ENCODE data around the gene NELFCD. TPM values are rescaled to one million over a fixed set of nuclear protein-coding genes. Genes with fewer than 3 reads are reported as not detected.

NELFCD gene
- total and polyA plus RNA-seq, 9 of the 15 experiments (the other 6 are each of a cell fraction or from before 2014, with no cell fraction given), result 11.7 to 163 (median 96.5) TPM

DNA sequence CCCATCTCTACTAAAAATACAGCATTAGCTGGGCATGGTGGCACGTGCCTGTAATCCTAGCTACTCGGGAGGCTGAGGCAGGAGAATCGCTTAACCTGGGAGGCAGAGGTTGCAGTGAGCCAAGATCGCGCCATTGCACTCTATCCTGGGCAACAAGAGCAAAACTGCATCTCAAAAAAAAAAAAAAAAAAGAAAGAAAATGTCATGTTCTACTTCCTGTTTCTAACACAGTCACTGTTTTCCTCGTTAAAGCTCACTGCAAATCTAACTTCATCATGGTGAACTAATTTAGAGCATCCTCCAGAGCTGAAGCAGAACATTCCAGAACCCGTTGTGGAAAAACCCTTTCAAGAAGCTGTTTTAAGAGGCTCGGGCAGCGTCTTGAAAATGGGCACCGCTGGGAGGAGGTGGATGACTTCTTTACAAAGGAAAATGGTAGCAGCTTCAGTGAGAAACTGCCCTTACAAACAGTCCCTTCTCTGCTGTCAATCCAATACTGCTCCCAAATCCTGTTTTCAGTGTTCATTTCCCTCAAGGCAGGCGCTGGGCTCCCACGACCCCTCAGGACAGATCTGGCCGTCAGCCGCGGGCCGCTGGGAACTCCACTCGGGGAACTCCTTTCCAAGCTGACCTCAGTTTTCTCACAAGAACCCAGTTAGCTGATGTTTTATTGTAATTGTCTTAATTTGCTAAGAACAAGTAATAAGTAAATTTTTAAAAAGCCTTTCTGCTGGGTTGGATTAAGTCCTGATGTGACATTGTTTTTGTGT, 13.5 kb downstream of the NELFCD start (continued):
- TF ChIP-seq CEBPB (tag; IDR thresholded peaks at IDR 0.05) (no peak), MAFF (IDR thresholded peaks at IDR 0.05; ENCODE audit: low read length) (no peak), PTBP1 (IDR thresholded peaks at IDR 0.05; ENCODE audit: low read depth, low read length) (no peak), ZNF507 (tag; conservative IDR thresholded peaks at IDR 0.05) (no peak), HNRNPH1 (optimal IDR thresholded peaks at IDR 0.05; ENCODE audit: low read depth, low read length) (no peak)
- TF ChIP-seq, protein P1, sequence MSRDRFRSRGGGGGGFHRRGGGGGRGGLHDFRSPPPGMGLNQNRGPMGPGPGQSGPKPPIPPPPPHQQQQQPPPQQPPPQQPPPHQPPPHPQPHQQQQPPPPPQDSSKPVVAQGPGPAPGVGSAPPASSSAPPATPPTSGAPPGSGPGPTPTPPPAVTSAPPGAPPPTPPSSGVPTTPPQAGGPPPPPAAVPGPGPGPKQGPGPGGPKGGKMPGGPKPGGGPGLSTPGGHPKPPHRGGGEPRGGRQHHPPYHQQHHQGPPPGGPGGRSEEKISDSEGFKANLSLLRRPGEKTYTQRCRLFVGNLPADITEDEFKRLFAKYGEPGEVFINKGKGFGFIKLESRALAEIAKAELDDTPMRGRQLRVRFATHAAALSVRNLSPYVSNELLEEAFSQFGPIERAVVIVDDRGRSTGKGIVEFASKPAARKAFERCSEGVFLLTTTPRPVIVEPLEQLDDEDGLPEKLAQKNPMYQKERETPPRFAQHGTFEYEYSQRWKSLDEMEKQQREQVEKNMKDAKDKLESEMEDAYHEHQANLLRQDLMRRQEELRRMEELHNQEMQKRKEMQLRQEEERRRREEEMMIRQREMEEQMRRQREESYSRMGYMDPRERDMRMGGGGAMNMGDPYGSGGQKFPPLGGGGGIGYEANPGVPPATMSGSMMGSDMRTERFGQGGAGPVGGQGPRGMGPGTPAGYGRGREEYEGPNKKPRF (IDR thresholded peaks at IDR 0.05; ENCODE audit: low read depth, low read length), result no peak

DNA sequence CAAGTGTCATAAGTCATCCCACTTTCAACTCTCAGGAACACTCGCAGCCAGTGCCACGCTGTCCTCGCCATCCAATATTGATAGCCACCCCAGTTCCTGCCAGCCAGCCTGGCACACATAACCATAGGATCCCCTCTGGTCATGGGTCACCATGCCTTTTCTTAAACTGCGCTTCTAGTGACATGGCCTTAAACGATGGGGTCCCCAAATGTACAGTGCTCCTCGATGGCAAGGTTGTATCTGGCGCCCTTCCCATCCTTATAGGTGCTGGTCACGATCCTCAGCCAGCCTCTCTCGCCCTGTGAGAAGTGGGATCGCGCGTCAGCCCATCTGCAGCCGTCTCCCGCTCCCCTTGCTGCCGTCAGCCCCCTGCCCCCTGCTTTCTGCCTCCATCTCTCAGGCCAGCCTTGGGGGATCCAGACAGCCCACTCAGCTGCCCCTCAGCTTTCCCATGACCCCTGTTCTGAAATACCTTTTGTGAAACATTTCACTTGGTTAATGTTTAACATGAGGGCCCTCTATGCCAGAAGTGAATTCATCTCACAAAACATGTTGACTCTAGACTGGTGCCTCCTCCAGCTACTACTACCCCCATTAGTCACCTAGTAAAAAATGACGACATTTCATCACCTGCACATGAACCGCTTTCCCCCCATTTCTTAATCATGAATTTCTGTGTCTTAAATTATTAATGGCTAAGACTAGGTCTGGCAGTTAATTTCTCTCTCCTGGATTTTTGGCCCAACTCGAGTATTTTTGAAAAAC, 14.6 kb downstream of the NELFCD start:
- BruUV-seq (replicated peaks), result TSS peak; percentile 86
- in situ Hi-C loops (cut with MboI), result no loop called here
- Histone ChIP-seq H4K20me1 (replicated peaks; ENCODE audit: control insufficient read depth, insufficient read depth, low read length) (0 out of 2 replicates have a peak, but pooled peaks cover 4% of the 10 kb centered on the region), H2AFZ (ENCODE audit: low read depth, low read length) (no peak overlapping the region), H3K9ac (ENCODE audit: insufficient read depth in 1 of 2, low read depth in 2 of 2, low read length in 2 of 2) (peak overlapping the region in 1 of 2 experiments; percentile 18; a peak in 1 of 4 replicates), H3K4me2 (ENCODE audit: insufficient read depth, low read length) (no peak overlapping the region), H3K79me2 (ENCODE audit: control insufficient read depth, insufficient read depth, low read length) (no peaks in the 10 kb centered on the region), H3K27ac (ENCODE audit: extremely low read depth, low read depth, low read length) (no peak overlapping the region), H3K9me3 (replicated peaks; ENCODE audit: control insufficient read depth, insufficient read depth, low read depth, low read length) (no peaks in the 10 kb centered on the region), H3K27me3 (ENCODE audit: control insufficient read depth in 2 of 2, insufficient read depth in 2 of 2, low read length in 2 of 2) (no peaks in the 10 kb centered on the region), H3K9me1 (ENCODE audit: control insufficient read depth, insufficient read depth, low read length) (no peaks in the 10 kb centered on the region), H3K36me3 (ENCODE audit: control insufficient read depth, insufficient read depth, low read length) (peaks cover 89% of the 10 kb centered on the region), H3K4me3 (no peak overlapping the region), H3K4me1 (replicated peaks in 1 of 2; ENCODE audit: control insufficient read depth in 2 of 2, insufficient read depth in 2 of 2, low read length in 2 of 2) (peaks cover 0 to 7% of the 10 kb centered on the region in 2 experiments; a peak in 1 of 5 replicates)
- 94% methylated on average over 18 of the region's 18 CpGs for WGBS (ENCODE audit: insufficient coverage, low coverage, missing lambda C conversion rate)
- no peak for FAIRE-seq
- no peak for DNase-seq (ENCODE audit: extremely low read depth in 1 of 4, low spot score in 3 of 4)
- intact Hi-C loops (cut with micrococcal nuclease), result no loop called here
- TF ChIP-seq RBFOX2 (IDR thresholded peaks at IDR 0.05; ENCODE audit: low read depth, low read length) (peak; percentile 28), ZNF274 (IDR thresholded peaks at IDR 0.05; ENCODE audit: borderline replicate concordance, low read depth, low read length) (no peak), KHSRP (IDR thresholded peaks at IDR 0.05) (no peak), POLR2AphosphoS5 (IDR thresholded peaks at IDR 0.05; ENCODE audit: control insufficient read depth, insufficient read depth, low read depth, low read length) (peak; percentile 15; the same call in 1 of the 2 replicates), HDAC1 (IDR thresholded peaks at IDR 0.05) (no peak), ZNF707 (CRISPR knock-in tag; conservative IDR thresholded peaks at IDR 0.05) (no peak), MYNN (IDR thresholded peaks at IDR 0.05) (0 out of 2 replicates have a peak, but pooled peaks have one; percentile 12), MYNN (CRISPR knock-in tag; IDR thresholded peaks at IDR 0.05) (no peak), SUPT5H (IDR thresholded peaks at IDR 0.05) (peak; percentile 45; the same call in 1 of the 2 replicates), POLR2A (conservative IDR thresholded peaks at IDR 0.05) (peak; percentile 29; the same call in 1 of the 2 replicates)
- ChIA-PET CTCF (ENCODE audit: low intra/inter-chr PET ratio) (no interaction called here), POLR2A (interaction anchor here (0.6 to 2.8 kb wide), 3 partner anchors 13 to 36 kb away, joined by 3 to 19 read pairs (median 9); partner anchors contain the start of gene NELFCD)
- peak; percentile 9; the same call in 1 of the 3 replicates for ATAC-seq
